Measurements from ENCODE around the gene FXYD2.

The FXYD2 gene

DNA sequence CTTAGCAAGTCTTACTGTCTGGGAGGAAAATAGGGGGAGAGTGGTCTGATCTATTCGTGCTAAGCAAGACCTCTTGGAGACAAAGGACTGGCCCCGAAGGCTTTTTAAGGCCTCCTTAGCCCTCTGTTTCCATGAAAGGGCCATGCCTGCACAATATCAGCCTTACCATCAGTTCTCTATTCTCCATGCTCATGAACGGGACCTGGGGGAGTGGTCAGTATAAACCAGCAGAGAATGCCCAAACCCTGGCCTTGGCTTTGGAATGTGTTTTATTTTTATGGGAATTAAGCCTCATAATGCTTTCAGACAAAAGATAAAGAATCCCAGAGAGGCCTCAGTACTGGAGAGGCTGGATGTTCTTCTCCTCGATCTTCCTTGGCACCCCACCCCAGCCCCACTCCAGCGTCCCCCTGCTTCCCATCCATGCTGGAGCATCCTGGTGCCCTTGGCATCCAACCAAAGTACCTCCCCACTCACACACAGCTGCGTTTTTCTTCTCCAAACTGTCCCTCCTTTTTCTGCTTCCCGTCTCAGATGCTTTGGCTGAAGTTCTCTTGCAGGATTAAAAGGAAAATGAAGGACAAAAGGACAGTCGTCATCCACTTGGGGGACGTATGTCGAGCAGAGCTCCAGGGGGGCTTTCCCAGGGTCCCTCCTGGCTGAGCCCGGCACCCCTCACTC, 33.3 kb upstream of the FXYD2 start:
- no peak for DNase-seq

DNA sequence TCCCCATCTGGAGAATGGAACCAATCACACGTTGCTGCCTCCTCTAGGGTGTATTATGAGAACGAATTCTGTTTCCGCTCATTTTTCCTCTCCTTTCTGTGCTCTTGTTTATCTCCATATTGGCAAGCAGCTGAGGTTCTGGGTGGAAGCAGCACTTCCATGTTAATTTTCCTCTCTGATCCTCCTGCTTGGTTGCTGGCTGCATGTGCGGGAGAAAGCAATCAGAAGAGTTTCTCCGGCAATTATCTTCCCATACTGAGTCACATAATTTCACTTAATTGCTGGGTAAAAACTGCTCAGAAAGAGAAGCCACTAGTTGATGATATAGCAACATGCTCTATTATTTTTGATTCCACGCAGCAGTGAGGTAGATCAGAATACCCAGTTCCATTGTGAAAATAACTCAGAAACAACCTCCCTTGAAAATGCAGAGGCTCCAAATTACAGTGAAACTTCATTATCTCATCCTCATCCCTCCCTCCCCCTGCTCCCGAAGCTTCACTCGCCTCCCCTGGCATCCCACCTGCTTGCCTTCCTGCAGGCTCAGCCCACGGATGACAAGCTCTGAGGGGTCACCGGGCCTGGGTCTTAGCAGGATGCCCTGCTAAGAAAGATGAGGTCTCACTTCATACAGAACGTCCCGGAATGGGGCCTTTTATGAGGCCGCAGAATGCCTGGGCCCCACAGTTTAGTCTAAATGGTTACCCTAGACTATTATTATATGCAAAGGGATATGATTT, 31.5 kb upstream of the FXYD2 start:
- no peak for DNase-seq

DNA sequence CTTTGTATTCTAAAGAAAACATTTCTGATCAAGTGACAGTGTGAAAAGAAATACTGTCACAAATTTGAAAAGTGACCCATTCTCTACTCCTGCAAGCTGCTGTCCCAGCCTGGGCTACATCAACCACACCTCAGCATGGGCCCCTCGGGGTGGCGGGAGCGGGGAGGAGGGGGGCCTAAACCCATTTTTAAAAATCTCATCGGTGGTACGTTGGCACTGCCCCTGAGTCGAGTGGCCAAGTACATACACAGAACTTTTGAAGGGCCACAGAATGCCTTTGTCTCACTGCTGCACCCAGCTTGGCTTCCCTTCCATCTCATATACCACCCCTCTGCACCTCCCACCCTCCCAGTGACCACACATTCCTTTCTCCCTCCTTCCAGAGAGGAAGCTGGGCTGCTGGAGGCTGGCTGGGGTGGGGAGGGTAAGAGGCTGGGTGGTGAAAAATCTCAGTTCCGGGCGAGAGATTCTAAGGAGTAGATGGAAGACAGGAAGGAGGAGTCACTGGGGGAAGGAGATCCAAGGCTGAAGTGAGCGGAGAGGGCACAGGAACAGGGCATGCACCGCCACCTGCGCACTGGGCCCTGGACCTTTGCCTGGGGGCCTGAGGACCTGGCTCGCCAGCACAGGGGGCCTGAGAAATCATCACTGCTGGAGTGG, 30.8 kb upstream of the FXYD2 start:
- no peak for DNase-seq

DNA sequence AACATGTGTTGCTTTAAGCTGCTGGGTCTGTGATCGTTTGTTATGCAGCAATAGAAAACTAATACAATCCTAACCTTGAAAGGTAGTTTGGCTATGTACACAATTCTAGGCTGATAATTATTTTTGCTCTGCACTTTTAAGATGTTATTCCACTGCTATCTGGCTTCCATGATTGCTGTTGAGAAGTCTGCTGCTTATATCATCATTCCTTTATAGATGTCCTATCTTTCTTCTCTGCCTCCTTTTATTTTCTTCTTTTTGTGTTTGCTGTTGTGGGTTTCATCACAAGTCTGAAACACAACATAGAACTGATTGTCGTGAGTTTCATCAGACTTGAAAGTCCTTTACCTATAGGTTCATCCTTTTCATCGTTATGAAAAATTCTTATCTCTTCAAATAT, 27.8 kb upstream of the FXYD2 start:
- no peak for DNase-seq

DNA sequence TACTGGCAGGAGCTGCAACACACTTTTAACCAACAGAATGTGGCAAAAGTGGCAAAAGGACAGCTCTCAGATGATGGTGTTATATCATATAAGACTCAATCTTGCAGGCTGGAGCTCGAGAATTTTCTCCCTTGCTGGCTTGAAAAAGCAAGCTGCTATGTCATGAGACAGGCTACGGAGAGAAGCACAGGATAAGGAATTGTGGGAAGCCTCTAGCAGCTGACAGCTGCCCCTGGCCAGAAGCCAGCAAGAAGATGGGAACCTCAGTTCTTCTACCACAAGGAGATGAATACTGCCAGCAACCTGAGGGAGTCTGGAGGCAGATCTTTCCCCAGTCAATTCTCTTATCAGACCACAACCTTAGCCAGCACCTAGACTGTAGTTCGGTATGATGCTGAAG, 27.3 kb upstream of the FXYD2 start:
- DNase-seq: no peak

DNA sequence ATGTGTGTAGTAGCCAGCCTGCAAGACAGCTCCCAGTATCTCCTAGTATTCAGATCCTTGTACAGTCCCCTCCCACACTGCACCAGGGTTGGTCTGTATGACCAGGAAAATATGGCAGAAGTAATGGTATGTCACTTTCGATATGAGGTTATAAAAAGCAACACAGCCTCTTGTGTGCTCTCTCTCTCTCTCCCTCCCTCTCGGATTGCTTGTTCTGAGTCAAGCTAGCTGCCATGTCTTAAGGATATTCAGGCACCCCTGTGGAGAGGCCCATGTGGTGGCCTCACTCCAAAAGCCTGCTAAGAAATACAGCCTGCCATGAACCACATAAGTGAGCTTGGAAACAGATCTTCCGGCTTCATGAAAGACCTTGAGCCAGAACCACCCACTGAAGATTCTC, 26.6 kb upstream of the FXYD2 start:
- no peak for DNase-seq

DNA sequence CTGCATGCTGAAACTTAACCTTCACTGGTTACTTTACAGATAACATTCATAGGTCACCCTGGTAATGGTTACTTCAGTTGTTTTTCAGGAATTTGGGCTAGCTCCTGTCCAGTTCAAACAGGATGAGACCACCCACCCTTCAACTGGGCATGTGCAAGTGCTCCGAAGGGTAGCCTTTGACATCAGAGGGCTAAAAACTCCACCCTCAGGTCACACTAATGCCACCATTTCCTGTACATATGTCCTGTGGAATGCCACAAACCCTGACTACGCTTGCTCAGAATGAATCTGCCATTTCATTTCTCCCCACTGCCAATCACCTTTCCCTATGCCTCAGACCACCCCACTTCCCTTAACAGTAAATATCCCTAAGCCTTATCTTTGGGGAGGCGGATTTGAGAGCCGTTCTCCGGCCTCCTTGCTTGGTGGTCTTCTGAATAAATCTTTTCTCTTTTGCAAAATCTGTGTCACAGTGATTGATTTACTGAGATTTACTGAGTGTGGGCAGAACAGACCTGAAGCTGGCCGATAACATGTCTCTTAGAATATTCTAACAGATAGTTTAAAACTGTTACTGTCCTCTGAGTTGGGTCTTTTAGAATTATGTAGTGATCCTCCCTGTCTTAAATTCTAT, 25.4 kb upstream of the FXYD2 start:
- DNase-seq: no peak

DNA sequence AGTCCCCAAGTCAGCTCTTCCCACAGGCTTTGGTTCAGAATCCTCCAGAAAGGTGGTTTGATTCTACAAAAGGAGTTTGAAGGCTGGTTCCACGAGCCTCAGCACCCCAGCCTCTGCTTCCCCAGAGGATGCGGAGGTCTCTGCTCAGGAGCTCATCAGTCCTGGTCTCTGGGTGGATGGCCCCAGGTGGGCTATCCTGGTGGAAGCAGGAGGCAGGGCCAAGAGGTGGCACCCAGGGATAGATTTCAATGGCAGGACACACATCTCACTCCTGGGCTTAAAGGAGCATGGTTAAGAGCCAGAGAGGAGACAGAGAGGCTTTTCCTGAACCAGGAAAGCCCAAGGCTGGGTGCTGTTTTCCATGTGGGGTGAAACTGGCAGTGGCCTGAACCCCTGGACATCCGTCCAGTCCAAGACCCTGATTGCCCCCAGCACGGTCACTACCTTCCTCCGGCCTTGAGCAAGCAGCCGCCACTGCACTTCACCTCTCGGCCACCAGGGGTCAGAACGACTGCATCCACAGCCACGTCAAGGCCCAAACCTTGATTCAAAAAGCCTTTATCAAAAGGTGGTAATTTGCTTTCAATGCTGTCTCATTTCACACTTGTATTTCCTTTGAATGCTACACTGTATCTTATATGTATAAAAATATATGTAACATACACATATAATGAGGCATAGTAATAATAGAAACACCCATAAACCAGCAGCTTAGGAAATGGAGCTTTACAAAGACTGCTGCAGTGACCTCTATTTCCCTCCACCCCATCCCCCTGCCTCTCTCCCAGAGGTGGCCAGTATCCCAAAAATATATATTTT, 19.3 kb upstream of the FXYD2 start:
- no peak for DNase-seq

DNA sequence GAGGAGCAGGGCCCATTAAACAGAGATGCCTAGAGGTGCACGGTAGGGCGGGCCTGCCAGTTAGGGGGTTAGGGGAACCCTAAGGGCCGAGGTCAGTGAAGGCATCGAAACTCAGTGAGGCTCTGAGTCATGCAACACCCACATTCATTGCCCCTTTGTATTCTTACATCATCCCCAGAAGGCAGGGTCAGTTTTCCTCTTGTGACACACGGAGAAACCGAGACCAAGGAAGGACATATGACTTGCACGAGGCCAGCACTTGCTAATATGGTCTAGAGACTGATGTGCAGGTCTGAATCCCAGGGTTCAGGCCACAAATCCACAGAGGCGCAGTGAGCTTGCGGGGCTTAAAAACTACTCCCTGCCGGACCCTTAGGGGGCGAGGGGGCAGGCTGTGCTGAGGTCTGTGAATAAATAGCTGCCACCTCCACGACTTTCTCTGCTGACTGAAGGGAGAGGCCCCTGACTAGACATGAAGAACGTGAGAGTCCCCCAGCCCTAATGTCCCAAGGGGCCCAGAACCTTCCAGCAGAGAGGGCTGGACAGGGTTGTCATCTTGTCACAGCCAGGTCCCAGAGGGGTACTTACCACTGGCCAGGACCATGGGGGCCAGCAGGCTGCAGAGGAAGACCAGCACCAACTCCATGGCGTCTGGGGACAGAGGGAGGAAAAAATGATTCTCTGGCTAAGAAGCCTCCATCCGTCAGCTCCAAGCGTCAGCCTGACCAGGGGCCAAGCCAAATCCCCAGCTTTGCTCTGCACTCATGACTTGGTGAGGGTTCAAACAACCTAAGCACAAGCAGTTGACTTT, 17.8 kb upstream of the FXYD2 start:
- DNase-seq: no peak

DNA sequence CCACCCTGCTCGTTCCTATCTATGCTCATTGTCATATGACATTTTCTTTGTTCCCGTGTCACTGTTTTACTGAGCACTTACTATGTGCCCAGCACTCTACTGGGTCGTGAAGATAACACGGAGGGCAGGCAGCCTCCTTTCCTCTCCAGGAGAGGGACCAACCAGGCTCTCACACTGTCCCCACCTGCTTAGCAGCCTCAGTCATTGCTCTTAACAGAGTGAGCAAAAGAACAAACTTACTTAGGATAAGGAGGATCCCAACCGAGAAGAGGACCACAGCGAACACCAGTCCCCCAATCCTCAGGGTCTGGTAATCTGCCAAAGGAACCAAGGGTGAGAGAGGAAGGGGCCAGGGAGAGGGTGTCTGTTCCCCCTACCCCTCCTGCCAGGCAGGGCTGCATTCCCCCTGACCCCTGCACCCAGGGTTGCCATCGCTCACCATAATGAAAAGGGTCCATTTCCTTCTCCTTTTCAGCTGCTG, 17.0 kb upstream of the FXYD2 start:
- DNase-seq: no peak

DNA sequence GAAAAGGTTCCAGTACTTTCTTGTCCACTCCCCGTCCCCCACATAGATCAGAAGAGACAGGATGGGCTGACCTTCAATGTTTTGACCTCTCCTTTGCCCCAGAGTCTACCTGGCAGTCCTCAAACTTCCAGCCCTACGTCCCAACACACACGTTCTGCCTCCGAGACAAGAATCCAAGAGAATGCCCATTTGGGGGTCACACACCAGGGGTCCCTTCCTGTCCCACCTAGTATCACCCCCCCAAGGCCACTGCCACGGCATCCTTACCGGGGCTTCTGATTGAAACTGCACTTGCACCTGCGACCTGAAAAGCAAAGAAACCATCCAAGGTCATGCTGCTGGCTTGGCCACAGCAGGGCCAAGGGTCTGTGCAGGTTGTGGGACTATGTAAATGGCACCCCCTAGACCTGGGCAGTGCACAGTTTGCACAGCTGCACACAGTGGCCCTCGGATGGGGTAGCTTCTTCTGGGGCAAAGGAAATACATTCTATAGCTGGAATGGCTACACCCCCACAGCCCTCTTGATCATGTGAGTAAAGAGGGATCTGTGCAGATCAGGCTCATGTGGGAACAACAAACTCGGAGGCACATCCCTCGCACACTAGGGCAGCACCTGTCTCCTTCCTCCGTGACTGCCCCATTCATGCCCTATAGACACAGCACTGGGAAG, 16.5 kb upstream of the FXYD2 start:
- no peak for DNase-seq

DNA sequence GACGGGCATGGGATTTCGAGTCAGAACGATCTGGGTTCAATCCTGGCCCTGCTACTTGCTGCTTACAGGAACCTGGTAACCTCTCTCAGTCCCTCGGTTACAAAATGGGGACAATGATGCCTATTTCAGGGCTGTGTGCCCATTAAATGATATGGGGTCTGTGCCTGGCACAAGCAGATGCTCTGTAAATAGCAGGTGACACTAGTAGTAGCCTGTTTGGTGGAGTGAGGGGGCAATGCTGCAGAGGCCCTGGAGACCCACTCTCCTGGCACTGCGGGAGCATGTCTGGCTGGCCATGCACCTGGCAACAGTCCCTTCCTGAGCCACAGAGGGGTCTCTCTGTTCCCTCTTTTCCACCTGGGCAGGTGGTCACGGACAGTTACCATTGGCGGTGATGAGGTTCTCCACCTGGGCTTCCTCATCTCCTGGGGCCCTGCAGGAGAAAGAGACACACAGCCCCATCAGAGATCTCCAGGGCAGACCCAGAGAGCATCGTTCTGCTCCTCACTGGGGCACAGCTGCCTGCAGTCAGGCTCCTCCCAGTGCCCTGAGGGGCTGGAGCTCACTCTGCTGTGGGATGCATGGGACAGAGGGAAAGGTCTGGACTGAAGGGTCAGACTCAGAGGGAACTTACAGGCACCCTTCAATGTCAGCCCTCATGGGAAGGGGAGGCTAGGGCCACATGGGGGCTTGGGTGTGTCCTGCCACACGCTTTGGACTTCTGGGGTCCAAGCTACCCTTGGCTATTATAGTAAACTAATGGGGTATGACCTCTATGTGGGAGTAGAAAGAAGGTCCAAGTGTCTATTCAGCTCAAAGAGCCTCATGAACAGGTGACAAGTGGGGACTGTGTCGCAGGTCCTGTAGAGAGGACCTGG, 15.6 kb upstream of the FXYD2 start:
- DNase-seq: no peak

DNA sequence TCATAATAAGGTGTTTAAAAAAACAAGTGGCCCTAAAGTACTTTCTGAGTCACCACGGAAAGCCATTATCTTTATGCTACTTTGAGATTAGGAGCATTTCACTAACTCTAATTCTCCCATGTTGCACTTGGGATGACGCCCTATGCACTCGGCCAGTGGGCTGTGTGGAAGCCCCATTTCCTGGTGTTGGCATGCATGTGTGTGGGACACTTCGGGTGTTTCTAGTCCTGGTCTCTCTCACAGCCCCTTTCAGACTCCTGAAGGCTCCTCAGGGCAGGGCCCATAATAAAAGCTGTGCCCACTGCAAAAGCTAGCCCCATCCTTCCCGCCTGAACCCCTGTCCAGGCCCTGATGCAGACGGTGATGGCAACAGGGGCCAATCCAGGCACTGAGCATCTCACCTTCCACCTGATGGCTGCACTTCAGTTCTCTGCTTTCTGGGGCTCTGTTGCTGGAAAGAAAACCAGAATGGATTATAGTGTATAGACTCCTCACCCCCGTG, 14.9 kb upstream of the FXYD2 start:
- no peak for DNase-seq

DNA sequence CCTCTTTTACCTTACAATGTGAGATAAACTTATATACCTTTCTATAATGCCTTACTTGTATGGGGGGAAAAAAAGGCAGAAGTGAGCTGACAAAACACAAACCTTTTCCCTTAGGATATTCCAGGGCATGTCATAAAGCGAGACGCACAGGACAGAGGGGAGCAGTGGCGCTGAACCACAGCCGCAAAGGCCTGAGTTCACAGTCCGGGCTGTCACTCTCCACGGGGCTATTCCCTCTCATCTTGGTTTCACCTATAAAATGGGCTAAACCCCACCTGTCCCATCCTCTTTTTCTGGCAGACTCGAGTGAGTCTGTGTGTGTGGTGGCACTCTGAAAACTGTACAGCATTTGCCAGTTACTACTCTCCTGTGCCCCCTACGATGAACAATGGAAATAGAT, 14.4 kb upstream of the FXYD2 start:
- no peak for DNase-seq

DNA sequence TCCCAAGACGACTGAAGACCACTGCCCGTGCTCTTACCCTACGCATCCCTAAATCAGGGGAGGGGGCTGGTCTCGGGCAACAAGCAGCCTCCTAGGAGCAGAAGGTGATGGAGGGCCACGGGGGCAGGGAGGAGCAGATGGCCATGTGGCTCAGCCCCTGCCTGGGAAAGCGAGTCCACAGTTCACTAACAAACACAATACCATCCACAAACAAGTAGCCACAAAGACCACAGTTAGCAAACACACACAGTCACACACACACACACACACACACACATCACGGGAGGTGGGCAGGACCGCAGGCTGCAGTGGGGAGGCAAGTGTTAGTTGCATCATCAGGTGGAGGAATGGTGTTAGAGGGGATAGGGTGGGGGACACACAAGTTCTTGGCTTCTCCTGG, 13.2 kb upstream of the FXYD2 start:
- no peak for DNase-seq

DNA sequence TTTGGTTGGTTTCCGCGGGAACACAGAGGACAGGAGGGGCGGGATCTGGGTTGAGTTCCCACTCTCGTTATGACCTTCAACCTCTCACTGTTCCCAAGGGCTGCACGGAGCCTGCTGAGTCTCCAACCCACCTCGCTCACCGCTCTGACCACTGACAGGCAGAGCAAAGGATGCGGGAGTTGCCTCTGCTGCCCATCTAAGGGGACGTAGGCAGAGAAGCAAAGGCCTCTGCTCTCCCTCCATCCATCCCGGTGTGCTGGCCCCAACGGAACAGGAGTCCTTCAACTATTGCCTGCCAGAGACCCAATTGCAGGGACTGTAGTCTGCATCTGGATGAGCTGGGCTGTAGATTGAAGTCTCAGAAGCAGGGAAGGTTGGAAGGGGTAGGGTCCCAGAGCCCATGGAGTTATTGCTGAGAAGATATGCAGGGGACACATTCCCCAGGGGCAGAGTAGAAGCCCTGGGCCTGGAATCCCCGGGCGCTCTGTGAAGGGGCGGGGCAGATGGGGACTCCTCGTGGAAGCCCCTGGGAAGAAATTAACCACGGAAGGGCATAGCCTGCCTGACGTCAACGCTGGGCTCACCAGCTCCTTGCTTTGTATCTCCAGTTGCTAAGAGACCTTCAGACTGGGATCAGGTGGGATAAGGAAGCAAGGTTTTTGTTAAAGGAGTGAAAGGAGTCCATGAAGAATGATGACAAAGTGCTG, 12.7 kb upstream of the FXYD2 start:
- no peak for DNase-seq

DNA sequence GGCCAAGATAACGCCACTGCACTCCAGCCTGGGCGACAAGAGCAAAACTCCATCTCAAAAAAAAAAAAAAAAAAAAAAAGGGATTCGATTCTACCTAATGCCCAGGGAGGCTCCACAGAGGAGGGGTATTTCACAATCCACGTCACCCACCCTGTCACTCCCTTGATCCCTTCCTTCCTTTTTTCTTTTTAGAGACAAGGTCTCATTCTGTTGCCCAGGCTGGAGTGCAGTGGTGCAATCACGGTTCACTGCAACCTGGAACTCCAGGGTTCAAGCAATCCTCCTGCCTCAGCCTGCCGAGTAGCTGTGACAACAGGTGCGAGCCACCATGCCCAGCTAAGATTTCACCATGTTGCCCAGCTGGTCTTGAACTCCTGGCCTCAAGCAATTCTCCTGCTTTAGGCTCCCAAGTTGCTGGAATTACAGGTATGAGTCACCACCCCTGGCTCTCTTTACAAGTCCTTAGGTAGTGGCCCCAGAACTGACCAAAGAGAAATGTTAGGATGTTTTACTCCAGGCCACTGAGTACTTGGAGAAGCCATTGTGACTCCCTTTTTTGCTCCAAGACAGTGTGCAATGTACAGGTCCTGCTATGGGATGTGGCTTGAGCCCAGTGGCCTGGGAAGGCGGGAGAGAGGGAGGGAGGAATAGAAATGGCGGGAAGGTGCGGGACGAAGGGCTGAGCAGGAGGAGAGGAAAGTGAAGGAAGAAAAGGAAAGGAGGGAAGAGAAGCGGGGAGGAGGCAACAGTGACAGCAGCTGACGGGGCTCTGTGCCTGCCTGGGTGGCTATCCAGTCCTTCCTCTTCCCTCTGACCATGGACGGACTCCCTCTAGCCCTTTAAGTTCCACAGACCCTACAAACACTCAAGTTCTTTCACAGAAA, 11.8 kb upstream of the FXYD2 start:
- no peak for DNase-seq

DNA sequence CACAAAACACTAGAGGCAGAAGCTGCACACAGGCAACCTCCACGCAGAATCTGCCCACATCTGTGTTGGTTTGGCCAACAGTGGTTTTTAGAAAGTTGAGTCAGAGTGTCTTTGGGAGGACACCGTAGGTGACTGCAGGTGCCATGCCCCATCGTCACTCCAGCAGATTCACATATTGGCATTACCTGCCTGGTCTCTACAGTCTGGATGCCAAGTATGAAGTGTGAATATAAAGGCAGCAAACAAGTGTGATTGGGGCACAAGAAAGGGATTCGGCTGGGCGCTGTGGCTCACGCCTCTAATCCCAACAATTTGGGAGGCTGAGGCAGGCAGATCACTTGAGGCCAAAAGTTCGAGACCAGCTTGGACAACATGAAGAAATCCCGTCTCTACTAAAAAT, 11.0 kb upstream of the FXYD2 start:
- DNase-seq: no peak

All from DMS79 (cell line).